Measurements from ENCODE around the gene RPL7A.

RPL7A gene

GRCh38 chr9:133345596-133345995 is 2.4 kb upstream of the RPL7A start:
- Histone ChIP-seq H3K27ac (ENCODE audit: insufficient read depth in 1 of 2, low read depth in 1 of 2, low read length in 2 of 2, poor library complexity in 1 of 2, severe bottlenecking in 2 of 2) (no peak overlapping the region), H3K36me3 (ENCODE audit: control insufficient read depth in 4 of 4, insufficient read depth in 4 of 4, low read length in 3 of 4) (peaks cover 15 to 71% (median 41%) of the 10 kb centered on the region in 4 experiments), H3K9me3 (ENCODE audit: control extremely low read depth in 1 of 5, control insufficient read depth in 4 of 5, insufficient read depth in 2 of 5, low read depth in 1 of 5, low read length in 4 of 5) (no peaks in the 10 kb centered on the region), H3K27me3 (replicated peaks in 2 of 5; ENCODE audit: control insufficient read depth in 4 of 5, insufficient read depth in 5 of 5, low read length in 4 of 5) (no peaks in the 10 kb centered on the region), H3K4me1 (ENCODE audit: control extremely low read depth in 1 of 4, control insufficient read depth in 4 of 4, insufficient read depth in 4 of 4, low read length in 3 of 4) (peaks cover 4 to 58% (median 55%) of the 10 kb centered on the region in 4 experiments), H3K4me3 (ENCODE audit: control insufficient read depth in 1 of 7, extremely low read depth in 1 of 7, insufficient read depth in 4 of 7, low read depth in 2 of 7, low read length in 6 of 7) (no peak overlapping the region)
- POLR2A ChIA-PET = no interaction called here
- DNase-seq = no peak
- CTCF ChIA-PET = interaction anchor here (1.6 kb wide), 1 partner anchor 165 kb away, joined by 3 read pairs; no protein-coding TSS in a partner anchor
- WGBS (ENCODE audit: insufficient coverage) = 100% methylated on average over 4 of the region's 6 CpGs

- no peaks in the 10 kb centered on the region for H3K27me3 ChIP-seq (replicated peaks in 2 of 5; ENCODE audit: control insufficient read depth in 4 of 5, insufficient read depth in 5 of 5, low read length in 4 of 5)
- CTCF ChIA-PET = interaction anchor here (0.9 to 1.6 kb wide), 2 partner anchors 9 to 165 kb away, joined by 3 to 5 read pairs; no protein-coding TSS in a partner anchor
- POLR2A ChIA-PET = no interaction called here
- peaks cover 18 to 71% (median 47%) of the 10 kb centered on the region in 4 experiments for H3K36me3 ChIP-seq (ENCODE audit: control insufficient read depth in 4 of 4, insufficient read depth in 4 of 4, low read length in 3 of 4)
- H3K4me1 ChIP-seq (ENCODE audit: control extremely low read depth in 1 of 4, control insufficient read depth in 4 of 4, insufficient read depth in 4 of 4, low read length in 3 of 4) = peaks cover 4 to 52% (median 49%) of the 10 kb centered on the region in 4 experiments
- H3K9me3 ChIP-seq (ENCODE audit: control extremely low read depth in 1 of 5, control insufficient read depth in 4 of 5, insufficient read depth in 2 of 5, low read depth in 1 of 5, low read length in 4 of 5) = no peaks in the 10 kb centered on the region
- peak overlapping the region in 1 of 2 experiments; percentile 83 for H3K27ac ChIP-seq (ENCODE audit: insufficient read depth in 1 of 2, low read depth in 1 of 2, low read length in 2 of 2, poor library complexity in 1 of 2, severe bottlenecking in 2 of 2)
- H3K4me3 ChIP-seq (ENCODE audit: control insufficient read depth in 1 of 7, extremely low read depth in 1 of 7, insufficient read depth in 4 of 7, low read depth in 2 of 7, low read length in 6 of 7) = peak overlapping the region in 4 of 7 experiments; percentile 98 to 100 (median 99)
- 86% methylated on average over 14 of the region's 15 CpGs for WGBS (ENCODE audit: insufficient coverage)
- DNase-seq = no peak
Measured at GRCh38 chr9:133346021-133346785, 1.8 kb upstream of the RPL7A start.

- peaks cover 4 to 39% (median 36%) of the 10 kb centered on the region in 4 experiments for H3K4me1 ChIP-seq (ENCODE audit: control extremely low read depth in 1 of 4, control insufficient read depth in 4 of 4, insufficient read depth in 4 of 4, low read length in 3 of 4)
- H3K27ac ChIP-seq (ENCODE audit: insufficient read depth in 1 of 2, low read depth in 1 of 2, low read length in 2 of 2, poor library complexity in 1 of 2, severe bottlenecking in 2 of 2) = peak overlapping the region; percentile 58 to 99
- no peaks in the 10 kb centered on the region for H3K9me3 ChIP-seq (ENCODE audit: control extremely low read depth in 1 of 5, control insufficient read depth in 4 of 5, insufficient read depth in 2 of 5, low read depth in 1 of 5, low read length in 4 of 5)
- peak overlapping the region; percentile 94 to 100 (median 99) for H3K4me3 ChIP-seq (ENCODE audit: control insufficient read depth in 1 of 7, extremely low read depth in 1 of 7, insufficient read depth in 4 of 7, low read depth in 2 of 7, low read length in 6 of 7)
- POLR2A ChIA-PET = interaction anchor here (0.7 to 1.7 kb wide), 8 partner anchors 8 to 159 kb away, joined by 3 to 7 read pairs (median 4); partner anchors contain the start of genes STKLD1, SURF1, SURF2 and SURF4
- H3K27me3 ChIP-seq (replicated peaks in 2 of 5; ENCODE audit: control insufficient read depth in 4 of 5, insufficient read depth in 5 of 5, low read length in 4 of 5) = no peaks in the 10 kb centered on the region
- peaks cover 25 to 74% (median 59%) of the 10 kb centered on the region in 4 experiments for H3K36me3 ChIP-seq (ENCODE audit: control insufficient read depth in 4 of 4, insufficient read depth in 4 of 4, low read length in 3 of 4)
- WGBS (ENCODE audit: insufficient coverage) = under 1% methylated on average over 24 of the region's 41 CpGs
- peak; percentile 27 to 64 (median 59) for DNase-seq
- CTCF ChIA-PET = interaction anchor here (1.1 to 5.3 kb wide), 2 partner anchors 138 to 160 kb away, joined by 3 to 30 read pairs; no protein-coding TSS in a partner anchor
Measured at GRCh38 chr9:133347515-133347984, 468 bp upstream of the RPL7A start.

GRCh38 chr9:133348718-133349573 is 928 bp downstream of the RPL7A start:
- no peaks in the 10 kb centered on the region for H3K27me3 ChIP-seq (replicated peaks in 2 of 5; ENCODE audit: control insufficient read depth in 4 of 5, insufficient read depth in 5 of 5, low read length in 4 of 5)
- H3K36me3 ChIP-seq (ENCODE audit: control insufficient read depth in 4 of 4, insufficient read depth in 4 of 4, low read length in 3 of 4) = peaks cover 25 to 75% (median 55%) of the 10 kb centered on the region in 4 experiments
- peak overlapping the region; percentile 95 to 99 for H3K27ac ChIP-seq (ENCODE audit: insufficient read depth in 1 of 2, low read depth in 1 of 2, low read length in 2 of 2, poor library complexity in 1 of 2, severe bottlenecking in 2 of 2)
- H3K4me1 ChIP-seq (ENCODE audit: control extremely low read depth in 1 of 4, control insufficient read depth in 4 of 4, insufficient read depth in 4 of 4, low read length in 3 of 4) = peaks cover 4 to 32% (median 25%) of the 10 kb centered on the region in 4 experiments
- ChIA-PET CTCF (interaction anchor here (1.1 to 5.3 kb wide), 3 partner anchors 8 to 161 kb away, joined by 6 to 30 read pairs (median 18); no protein-coding TSS in a partner anchor), POLR2A (interaction anchor here (0.6 to 1.7 kb wide), 4 partner anchors 22 to 91 kb away, joined by 3 to 5 read pairs (median 4); no protein-coding TSS in a partner anchor)
- no peak for DNase-seq
- peak overlapping the region; percentile 94 to 100 (median 99) for H3K4me3 ChIP-seq (ENCODE audit: control insufficient read depth in 1 of 7, extremely low read depth in 1 of 7, insufficient read depth in 4 of 7, low read depth in 2 of 7, low read length in 6 of 7)
- H3K9me3 ChIP-seq (ENCODE audit: control extremely low read depth in 1 of 5, control insufficient read depth in 4 of 5, insufficient read depth in 2 of 5, low read depth in 1 of 5, low read length in 4 of 5) = no peaks in the 10 kb centered on the region
- 29% methylated on average over 24 of the region's 25 CpGs for WGBS (ENCODE audit: insufficient coverage)

GRCh38 chr9:133349965-133350616 is 2.1 kb downstream of the RPL7A start:
- no peak for DNase-seq
- Histone ChIP-seq H3K27ac (ENCODE audit: insufficient read depth in 1 of 2, low read depth in 1 of 2, low read length in 2 of 2, poor library complexity in 1 of 2, severe bottlenecking in 2 of 2) (peak overlapping the region in 1 of 2 experiments; percentile 99), H3K9me3 (ENCODE audit: control extremely low read depth in 1 of 5, control insufficient read depth in 4 of 5, insufficient read depth in 2 of 5, low read depth in 1 of 5, low read length in 4 of 5) (no peaks in the 10 kb centered on the region), H3K27me3 (replicated peaks in 2 of 5; ENCODE audit: control insufficient read depth in 4 of 5, insufficient read depth in 5 of 5, low read length in 4 of 5) (no peaks in the 10 kb centered on the region), H3K4me3 (ENCODE audit: control insufficient read depth in 1 of 7, extremely low read depth in 1 of 7, insufficient read depth in 4 of 7, low read depth in 2 of 7, low read length in 6 of 7) (peak overlapping the region in 3 of 7 experiments; percentile 99 to 100 (median 99)), H3K4me1 (ENCODE audit: control extremely low read depth in 1 of 4, control insufficient read depth in 4 of 4, insufficient read depth in 4 of 4, low read length in 3 of 4) (peaks cover 4 to 36% (median 28%) of the 10 kb centered on the region in 4 experiments), H3K36me3 (ENCODE audit: control insufficient read depth in 4 of 4, insufficient read depth in 4 of 4, low read length in 3 of 4) (peaks cover 22 to 63% (median 45%) of the 10 kb centered on the region in 4 experiments)
- WGBS (ENCODE audit: insufficient coverage) = 98% methylated on average over 15 of the region's 15 CpGs
- POLR2A ChIA-PET = no interaction called here
- CTCF ChIA-PET = interaction anchor here (1.0 to 5.3 kb wide), 6 partner anchors 9 to 169 kb away, joined by 3 to 30 read pairs (median 4); no protein-coding TSS in a partner anchor

GRCh38 chr9:133351526-133351907 is 3.5 kb downstream of the RPL7A start:
- CTCF ChIA-PET = interaction anchor here (0.9 to 5.3 kb wide), 8 partner anchors 9 to 164 kb away, joined by 3 to 30 read pairs (median 4); partner anchors contain the start of gene SURF6
- peaks cover 7 to 41% (median 32%) of the 10 kb centered on the region in 4 experiments for H3K4me1 ChIP-seq (ENCODE audit: control extremely low read depth in 1 of 4, control insufficient read depth in 4 of 4, insufficient read depth in 4 of 4, low read length in 3 of 4)
- no peak for DNase-seq
- no peaks in the 10 kb centered on the region for H3K9me3 ChIP-seq (ENCODE audit: control extremely low read depth in 1 of 5, control insufficient read depth in 4 of 5, insufficient read depth in 2 of 5, low read depth in 1 of 5, low read length in 4 of 5)
- WGBS (ENCODE audit: insufficient coverage) = no CpG with 5 or more reads among the region's 3 CpGs
- H3K36me3 ChIP-seq (ENCODE audit: control insufficient read depth in 4 of 4, insufficient read depth in 4 of 4, low read length in 3 of 4) = peaks cover 19 to 54% (median 38%) of the 10 kb centered on the region in 4 experiments
- H3K27ac ChIP-seq (ENCODE audit: insufficient read depth in 1 of 2, low read depth in 1 of 2, low read length in 2 of 2, poor library complexity in 1 of 2, severe bottlenecking in 2 of 2) = no peak overlapping the region
- H3K4me3 ChIP-seq (ENCODE audit: control insufficient read depth in 1 of 7, extremely low read depth in 1 of 7, insufficient read depth in 4 of 7, low read depth in 2 of 7, low read length in 6 of 7) = no peak overlapping the region
- POLR2A ChIA-PET = interaction anchor here (0.6 kb wide), 1 partner anchor 16 kb away, joined by 7 read pairs; the partner anchor contains the start of gene SURF6
- no peaks in the 10 kb centered on the region for H3K27me3 ChIP-seq (replicated peaks in 2 of 5; ENCODE audit: control insufficient read depth in 4 of 5, insufficient read depth in 5 of 5, low read length in 4 of 5)
